ENCODE results near the gene PMEPA1.
"Not testable (repeated sequence)": the region's sequence is repeated elsewhere in the genome, so short reads cannot be mapped to it uniquely, and the experiment has no call there.

The PMEPA1 gene

DNA sequence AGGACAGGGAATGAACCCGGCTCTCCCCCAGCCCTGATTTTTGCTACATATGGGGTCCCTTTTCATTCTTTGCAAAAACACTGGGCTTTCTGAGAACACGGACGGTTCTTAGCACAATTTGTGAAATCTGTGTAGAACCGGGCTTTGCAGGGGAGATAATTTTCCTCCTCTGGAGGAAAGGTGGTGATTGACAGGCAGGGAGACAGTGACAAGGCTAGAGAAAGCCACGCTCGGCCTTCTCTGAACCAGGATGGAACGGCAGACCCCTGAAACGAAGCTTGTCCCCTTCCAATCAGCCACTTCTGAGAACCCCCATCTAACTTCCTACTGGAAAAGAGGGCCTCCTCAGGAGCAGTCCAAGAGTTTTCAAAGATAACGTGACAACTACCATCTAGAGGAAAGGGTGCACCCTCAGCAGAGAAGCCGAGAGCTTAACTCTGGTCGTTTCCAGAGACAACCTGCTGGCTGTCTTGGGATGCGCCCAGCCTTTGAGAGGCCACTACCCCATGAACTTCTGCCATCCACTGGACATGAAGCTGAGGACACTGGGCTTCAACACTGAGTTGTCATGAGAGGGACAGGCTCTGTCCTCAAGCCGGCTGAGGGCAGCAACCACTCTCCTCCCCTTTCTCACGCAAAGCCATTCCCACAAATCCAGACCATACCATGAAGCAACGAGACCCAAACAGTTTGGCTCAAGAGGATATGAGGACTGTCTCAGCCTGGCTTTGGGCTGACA lies 60.8 kb downstream of the PMEPA1 start:
- peak; percentile 1 for DNase-seq

DNA sequence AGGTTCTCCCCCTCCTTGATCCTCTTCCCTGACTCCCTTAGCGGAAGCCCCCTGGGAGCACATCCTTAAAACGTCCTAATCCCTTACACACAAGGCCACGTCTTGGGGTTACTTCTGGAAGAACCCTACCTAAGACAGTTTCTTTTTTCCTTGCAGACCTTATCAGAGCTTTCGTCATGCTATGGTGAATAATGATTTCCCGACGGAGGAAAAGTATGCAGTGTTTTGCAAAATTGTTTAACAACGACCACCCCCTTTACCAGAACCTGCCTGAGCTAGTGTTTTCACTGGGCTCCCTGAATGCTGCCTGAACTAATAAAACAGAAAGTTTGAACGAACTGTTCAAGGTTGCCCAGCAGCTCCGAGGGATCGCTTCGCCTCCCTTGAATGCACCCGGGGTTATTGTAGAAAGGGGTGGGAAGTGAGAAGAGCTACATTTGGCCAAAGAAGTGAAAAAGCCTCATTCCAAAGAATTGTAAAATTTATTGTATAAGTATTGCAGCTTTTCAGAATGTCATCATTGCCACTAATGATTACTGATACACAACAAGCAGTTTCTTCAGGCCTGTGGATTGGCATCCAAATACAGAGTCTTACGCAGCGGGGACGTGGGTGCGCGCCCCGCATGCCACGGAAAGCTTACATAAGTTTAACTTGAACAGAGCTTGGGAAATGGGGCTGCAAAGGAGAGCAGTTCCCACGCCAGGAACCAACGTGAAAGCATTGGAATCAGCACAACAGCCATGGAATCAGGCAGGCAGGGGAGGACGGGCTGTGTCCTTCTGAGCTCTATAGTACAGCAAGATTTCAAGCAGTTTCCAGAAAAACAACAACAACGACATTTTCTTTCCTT lies 61.7 kb downstream of the PMEPA1 start:
- DNase-seq, result no peak

DNA sequence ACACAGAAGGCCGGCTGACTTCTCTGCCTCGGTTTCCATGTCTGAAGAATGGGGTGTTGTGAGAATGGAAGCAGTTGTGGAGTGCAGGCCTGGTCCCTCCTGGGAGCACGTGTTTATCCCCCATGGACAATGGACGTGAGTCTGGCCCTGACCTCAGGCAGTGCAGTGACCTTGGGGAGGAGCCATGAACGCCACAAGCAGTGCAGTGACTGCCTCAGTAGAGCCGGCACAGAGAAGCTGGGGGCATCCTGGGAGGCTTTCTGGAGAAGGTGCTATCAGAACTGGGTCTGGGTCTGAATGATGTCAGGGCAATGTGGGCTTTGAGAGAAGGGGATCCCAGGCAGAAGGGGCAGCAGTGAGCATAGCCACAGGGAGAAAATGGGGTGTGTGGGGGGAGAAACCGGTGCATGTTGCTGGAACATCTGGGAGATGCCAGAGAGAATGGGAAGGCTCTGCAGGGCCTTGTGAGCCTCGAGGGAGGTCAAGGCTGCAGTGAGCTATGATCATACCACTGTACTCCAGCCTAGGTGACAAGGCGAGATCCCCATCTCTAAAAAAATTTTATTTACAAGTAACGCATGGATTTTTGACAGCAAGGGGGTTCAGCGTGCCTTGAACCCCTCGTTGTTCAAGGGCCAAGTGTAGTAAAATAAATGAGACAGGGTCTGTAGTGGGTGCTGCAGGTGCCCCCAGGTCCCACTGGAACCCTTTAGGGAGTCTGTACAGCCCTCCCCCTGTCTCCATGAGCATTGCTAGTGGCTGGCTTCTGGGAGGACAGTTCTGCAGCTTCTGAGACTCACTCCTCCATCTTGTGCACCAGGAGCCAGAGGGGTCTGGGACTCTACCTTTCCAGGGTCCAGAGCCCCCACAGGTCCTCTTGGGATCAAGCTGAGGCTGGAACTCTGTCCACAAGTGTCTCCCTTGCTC lies 62.5 kb downstream of the PMEPA1 start:
- DNase-seq, result no peak

DNA sequence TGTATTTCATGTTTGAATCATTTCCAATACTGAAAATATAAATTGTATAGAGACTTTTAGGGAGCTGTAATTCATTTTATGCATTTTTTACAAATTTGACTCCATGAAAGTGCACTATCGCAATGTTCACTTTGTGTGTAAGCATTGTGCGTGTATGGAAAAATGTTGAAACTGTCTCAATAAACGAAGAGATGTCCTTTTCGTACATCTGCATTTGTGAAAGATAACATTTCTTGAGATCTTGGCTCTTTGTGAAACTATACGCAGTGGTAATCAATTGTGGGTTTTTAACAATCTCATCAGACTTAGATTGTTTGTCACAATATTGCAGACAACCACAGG lies 70.9 kb downstream of the PMEPA1 start:
- no peak for DNase-seq

DNA sequence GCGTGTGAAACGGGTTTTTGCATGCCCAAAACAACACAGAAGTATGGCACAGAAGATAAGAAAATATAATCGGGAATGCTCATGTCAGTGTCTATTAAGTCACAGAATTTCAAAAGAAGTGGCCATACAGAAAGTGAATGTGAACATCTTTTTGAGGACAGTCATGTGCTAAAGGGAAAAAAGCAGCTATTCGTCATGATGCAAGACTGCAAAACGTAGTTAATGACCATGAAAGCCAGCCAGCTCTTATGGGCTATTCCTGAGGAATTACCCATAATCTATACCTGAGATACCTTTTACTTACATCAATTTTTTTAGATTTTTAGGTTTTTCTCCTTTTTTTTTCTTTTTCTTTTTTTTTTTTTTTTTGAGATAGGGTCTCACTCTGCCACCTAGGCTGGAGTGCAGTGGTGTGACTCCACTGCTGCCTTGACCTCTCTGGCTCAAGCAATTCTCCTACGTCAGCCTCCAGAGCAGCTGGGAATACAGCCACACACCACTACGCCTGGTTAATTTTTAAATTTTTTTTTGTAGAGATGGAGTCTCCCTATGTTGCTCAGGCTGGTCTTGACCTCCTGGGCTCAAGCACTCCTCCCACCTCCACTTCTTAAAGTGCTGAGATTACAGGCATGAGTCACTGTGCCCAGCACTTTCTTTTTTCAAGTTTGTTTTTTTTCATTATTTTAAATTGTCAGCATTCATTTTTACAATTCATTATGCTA lies 71.5 kb downstream of the PMEPA1 start:
- DNase-seq, result no peak

DNA sequence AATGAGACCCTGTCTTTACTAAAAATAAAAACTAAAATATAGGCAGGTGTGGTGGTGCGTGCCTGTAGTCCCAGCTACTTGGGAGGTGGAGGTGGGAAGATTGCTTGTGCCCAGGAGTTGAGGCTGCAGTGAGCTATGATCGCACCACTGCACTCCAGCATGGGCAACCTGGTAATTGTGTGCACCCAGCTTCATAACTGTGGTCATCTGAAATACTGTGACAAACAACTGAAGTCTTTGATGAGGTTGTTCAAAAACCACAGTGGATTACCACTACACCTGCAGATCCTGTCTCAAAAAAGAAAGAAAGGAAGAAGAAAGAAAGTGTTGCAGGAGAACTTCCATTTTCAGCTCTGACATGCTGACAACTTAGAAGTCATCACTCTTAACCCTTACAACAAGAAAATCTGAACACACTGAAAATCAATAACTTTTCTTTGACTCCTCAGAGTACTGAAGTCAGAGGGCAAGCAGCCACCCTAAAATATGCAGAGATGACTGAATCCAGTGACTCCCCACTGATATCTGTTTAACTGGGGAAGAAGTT lies 75.8 kb downstream of the PMEPA1 start:
- DNase-seq, result no peak

DNA sequence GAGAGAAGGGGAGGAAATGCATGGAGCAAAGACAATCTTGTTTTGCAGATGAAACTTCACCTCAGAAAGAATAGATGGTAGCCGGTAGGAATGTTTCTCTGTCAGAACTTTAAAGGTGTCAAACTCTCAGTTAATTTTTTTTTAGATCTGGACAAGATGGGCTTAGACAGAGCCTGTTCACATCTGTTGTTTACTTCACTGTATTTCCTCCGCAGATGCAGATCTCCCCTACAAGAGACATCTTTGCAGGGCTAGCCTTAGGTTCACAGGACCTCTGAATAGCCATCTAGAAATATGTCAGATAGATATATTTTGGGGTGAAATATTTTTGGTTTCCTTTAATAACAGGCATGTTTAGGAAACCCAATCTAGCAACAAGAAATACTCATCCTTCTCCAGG lies 77.5 kb downstream of the PMEPA1 start:
- no peak for DNase-seq

DNA sequence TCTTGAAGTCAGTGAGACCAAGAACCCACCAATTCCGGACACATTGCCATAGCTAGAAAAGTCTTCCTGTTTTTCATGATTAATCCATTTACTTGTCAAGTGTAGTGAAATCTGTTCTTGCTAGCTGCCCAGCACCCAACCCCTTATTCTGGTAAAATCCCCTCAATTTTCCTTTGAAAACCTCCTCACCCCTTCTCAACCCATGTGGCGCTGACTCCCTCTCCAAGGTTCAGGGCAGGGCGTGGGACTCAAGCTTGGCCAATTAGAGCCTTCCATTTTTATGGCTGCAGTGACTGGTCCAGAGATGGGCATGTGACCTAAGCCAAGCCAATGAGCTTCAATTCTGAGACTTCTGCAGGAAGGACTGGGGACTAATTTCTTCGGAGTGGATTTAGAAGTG lies 79.8 kb downstream of the PMEPA1 start:
- DNase-seq, result no peak

DNA sequence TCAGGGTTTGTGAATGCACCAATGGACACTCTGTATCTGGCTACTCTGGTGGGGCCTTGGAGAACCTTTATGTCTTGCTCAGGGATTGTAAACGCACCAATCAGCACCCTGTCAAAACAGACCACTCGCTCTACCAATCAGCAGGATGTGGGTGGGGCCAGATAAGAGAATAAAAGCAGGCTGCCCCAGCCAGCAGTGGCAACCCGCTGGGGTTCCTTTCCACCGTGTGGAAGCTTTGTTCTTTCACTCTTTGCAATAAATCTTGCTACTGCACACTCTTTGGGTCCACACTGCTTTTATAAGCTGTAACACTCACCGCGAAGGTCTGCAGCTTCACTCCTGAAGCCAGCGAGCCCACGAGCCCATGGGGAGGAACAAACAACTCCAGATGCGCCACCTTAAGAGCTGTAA lies 80.3 kb downstream of the PMEPA1 start:
- DNase-seq, result not testable (repeated sequence)

DNA sequence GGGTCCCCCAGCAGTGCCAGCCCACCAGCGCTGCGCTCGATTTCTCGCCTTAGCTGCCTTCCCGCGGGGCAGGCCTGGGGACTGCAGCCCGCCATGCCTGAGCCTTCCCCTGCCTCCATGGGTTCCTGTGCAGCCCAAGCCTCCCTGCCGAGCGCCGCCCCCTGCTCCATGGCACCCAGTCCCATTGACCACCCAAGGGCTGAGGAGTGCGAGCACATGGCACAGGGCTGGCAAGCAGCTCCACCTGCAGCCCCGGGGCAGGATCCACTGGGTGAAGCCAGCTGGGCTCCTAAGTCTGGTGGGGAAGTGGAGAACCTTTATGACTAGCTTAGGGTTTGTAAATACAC lies 80.9 kb downstream of the PMEPA1 start:
- not testable (repeated sequence) for DNase-seq

DNA sequence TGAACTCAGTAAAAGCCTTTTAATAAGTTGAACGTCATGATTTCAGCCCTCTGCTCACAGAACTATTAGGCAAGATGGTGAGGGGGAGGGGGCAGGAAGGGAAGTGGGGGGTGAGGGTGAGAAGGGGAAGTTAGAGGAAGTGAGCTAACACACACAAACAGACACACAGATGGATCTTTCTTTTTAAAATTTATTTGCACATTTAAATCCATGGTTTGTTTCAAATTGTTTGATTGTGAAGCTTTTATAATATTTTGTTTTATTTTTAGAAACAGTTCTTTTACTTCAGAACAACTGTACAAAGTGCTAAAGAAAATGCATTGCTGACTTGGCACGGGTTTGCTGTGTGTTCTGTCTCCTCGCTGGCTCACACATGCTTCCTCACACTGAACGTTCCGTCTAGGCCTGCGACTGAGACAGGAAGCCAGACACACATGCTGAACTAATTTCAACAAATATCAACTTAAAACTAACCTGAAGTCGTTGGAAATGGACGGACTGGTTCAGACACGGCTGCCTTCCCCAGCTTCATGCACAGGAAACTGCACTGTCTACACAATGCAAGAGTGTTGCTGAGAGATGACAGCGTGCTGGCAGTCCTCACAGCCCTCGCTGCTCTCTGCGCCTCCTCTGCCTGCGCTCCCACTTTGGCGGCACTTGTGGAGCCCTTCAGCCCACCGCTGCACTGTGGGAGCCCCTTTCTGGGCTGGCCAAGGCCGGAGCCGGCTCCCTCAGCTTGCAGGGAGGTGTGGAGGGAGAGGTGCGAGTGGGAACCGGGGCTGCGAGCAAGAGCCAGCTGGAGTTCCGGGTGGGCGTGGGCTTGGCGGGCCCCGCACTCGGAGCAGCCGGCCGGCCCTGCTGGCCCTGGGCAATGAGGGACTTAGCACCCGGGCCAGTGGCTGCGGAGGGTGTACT lies 81.5 kb downstream of the PMEPA1 start:
- DNase-seq, result peak; percentile 57

DNA sequence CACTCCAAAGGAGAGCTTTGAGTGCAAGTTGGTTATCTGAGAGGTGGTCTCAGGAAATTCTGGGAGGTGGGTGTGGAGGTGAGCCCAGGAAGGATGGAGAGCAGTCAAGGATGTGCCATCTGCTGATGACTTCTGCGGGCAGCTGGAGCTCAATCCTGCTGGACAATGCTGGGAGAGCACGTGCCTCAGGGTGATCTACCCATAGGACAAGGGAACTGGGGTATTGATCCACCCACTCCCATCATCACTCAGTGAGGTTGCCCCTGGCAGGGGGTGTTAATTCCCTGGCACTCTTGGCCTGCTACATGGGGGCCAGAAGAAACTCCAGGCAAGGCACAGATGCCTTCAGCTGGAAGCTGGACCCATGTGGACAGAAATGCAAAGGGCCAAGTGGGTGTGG lies 82.5 kb downstream of the PMEPA1 start:
- DNase-seq, result no peak

DNA sequence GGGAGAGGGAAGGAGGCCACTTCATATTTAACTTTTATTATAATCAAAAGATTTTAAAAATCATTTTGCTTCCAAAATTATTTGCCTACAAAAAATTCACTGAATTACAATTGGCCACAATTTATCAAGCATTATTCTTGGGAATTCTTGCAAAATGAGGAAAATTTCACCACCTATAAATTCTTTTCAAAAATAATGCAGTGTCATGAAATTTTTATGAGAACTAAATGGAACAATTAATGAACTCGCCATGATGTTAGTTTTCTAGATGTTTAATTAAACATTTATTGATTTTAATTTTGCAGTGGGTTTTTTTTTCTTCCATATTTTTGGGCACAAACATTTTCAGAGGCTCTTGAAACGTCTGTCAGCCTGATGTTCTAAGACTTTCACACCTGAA lies 83.8 kb downstream of the PMEPA1 start:
- no peak for DNase-seq

DNA sequence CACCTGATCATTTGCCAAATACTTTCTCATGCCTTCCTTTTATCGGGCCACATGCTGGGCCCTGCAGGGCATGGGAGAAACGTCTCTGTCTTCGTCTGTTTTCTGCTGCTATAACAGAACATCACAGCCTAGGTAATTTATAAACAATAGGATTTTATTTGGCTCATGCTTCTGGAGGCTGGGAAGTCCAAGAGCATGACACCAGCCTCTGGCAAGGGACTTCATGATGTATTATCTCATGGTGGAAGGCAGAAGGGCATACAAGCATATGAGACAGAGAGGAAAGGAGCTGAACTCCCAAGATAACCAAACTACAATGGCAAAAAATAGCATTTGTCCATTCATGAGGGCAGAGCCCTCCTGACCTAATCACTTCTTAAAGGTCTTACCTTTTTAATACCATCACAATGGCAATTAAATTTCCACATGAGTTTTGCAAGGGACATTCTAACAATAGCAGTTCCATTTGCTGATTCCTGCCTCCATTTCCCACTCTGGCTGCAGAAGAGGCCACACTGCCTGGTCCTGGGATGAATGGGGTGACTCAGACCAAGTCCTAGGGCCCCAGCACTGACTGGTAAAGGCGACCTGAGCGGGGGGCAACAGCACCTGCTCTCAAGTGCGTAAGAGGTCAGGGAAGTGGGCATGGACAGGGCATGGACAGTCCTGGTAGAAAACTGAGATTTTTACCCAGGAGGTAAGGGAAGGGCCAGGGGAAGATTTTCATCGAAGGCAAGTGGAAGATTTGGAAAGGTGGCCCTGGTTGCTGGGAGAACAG lies 84.4 kb downstream of the PMEPA1 start:
- DNase-seq, result no peak

DNA sequence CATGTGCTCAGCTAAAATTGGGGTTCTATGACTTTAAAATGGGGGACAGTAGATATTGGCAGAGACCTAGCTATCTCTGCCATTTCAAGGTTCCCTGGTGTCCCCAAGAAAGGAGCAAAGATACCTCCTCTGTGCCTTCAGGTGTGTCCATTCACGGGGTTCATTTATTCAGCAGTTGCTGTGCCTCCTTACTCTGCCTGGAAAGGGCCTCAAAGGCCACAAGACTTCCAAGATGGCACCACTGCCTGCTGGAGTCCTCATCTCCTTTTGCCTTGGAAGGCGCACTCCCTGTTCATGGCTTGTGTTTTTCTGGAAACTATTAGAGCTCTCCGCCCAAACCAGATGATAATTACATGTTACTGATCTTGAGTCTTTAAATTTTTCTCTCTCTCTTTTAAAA lies 85.7 kb downstream of the PMEPA1 start:
- no peak for DNase-seq

DNA sequence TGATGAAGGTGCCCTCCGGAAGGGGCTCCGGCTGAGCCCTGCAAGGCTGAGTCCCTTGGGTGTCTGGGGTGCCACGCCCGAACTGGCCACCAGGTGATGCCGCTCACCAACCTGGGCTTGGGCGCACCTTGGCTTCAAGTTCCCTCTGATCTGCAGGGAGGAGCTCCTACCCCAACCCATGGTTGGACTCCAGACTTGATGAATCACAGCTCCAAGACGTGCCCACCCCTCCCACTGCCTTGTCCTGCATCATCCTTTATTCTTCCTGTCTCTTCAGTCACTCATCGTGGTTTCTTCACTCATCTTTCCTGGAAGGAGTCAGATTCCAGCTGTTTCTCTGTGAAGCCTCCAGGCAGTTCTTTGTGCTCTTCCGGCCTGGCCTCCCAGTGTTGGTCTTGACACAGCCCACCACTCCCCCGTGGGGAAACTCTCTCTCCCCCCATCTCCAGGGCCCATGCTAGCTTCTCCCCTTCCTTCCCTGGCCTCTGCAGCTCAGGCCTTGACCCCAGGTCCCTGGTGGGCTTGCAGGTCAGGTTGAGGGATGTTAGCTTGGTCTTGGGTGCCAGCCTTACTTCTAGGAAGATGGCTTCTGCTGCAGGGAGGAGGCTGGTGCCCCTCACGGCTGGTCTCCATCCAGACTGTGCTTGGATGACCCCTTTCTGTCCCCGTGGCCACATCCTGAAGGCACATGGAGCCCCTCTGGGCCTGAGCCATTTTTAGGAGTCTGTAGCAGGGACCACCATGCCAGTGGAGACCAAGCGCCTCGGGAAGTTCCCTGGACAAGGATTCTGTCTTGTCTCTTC lies 87.0 kb downstream of the PMEPA1 start:
- peak; percentile 68 for DNase-seq

DNA sequence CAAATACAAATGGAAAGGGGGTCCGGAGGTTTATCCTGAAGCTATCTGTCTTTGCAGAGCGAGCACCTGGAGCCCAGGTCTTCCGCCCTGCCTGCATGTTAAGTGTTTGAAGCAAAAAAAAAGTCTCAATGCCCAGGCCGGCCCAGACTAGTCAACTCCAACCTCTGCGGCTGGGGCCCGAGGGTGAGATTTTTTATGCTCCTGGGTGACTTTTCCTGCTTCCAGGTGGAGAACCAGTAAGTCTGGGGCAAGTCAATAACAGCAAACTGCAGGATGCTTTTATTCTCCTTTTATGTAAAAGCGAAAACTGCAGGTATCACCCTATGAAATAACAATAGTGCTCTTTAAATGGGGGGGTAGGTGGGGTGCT lies 87.6 kb downstream of the PMEPA1 start:
- DNase-seq, result no peak

DNA sequence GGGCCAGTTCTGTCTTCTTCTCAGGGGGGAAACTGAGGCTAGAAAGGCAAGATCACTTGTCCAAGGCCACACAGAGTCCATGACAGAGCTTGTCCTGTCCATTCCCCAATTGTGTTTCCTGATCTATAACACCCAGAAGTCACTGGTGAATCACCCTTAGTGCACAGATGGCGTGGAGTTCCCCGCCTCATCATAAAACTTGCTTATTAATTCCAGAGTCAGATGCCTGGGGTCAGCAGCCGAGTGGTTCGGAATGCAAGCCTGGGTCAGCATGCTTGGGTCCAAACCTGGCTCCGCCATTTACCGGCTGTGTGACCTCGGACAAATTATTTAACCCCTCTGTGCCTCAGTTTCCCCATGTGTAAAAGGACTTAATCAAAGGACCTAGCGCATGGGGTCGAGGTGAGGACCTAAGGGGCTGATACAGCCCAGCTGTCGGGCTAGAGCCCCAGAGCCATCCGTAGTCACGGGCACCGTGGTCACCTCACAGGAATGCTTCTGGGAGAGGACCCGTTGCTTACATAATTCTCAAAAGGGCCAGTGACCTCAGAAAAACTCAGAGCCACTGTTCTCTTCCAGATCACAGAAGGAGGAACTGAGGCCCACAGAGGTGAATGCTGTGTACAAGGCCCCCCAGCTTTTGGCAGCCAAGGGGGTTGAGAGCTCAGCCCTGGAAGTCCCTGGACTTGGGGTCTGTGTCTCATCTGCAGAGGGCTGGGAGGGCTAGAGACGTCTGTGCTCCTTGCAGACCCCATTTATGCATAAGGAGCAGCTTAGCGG lies 88.2 kb downstream of the PMEPA1 start:
- no peak for DNase-seq

DNA sequence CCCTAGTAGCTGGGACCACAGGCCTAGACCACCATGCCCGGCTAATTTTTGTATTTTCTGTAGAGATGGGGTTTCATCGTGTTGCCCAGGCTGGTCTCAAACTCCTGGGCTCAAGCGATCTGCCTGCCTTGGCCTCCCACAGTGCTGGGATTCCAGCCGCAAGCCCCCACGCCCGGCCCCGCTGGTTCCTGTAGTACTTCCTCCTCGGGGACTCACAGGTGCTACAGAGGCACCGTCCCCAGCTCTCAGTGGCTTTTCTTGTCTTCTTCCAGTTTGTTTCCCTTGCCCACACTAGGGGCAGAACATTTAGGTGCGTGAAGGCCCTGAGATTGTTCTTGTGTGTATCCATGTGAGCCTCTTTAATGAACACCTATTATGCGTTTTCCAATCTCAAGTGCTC lies 88.8 kb downstream of the PMEPA1 start:
- no peak for DNase-seq

Data from activated CD8-positive, alpha-beta memory T cell treated with anti-CD3 and anti-CD28 coated beads, Interleukin-2, amount 50 U/mL, for 4 hours (primary cell).